Loucy (cell line): ENCODE data around the gene TPCN1.

ENCODE experiments used
- H2AFZ ChIP-seq: fragments of 200-600 bp; sonication (generic); 2 replicates; pipeline ENCODE4 v1.6.0; 2016; ENCODE audit warnings: antibody characterized with exemption, mild to moderate bottlenecking, low read length, moderate library complexity
- H3F3A ChIP-seq: fragments of 200-600 bp; 2 replicates; pipeline ENCODE4 v1.6.0; 2016; ENCODE audit warnings: antibody characterized with exemption, low read depth, mild to moderate bottlenecking
- H3K27me3 ChIP-seq: fragments of 200-600 bp; sonication (generic); 2 replicates; pipeline ENCODE4 v1.6.1; 2014; ENCODE audit warnings: low read length, mild to moderate bottlenecking; ENCODE audit not compliant: insufficient read depth, poor library complexity, severe bottlenecking
- H3K36me3 ChIP-seq: fragments of 200-600 bp; sonication (generic); 2 replicates; pipeline ENCODE4 v1.6.1; 2016; ENCODE audit warnings: low read length; ENCODE audit not compliant: insufficient read depth
- H3K4me1 ChIP-seq: fragments of 200-600 bp; sonication (generic); 2 replicates; pipeline ENCODE4 v1.5.1; 2014; ENCODE audit warnings: low read length, mild to moderate bottlenecking; ENCODE audit not compliant: insufficient read depth, poor library complexity, severe bottlenecking
- H3K4me2 ChIP-seq: fragments of 200-600 bp; sonication (generic); 2 replicates; pipeline ENCODE4 v1.6.0; 2014; ENCODE audit warnings: antibody characterized with exemption, low read length, low read depth, mild to moderate bottlenecking; ENCODE audit not compliant: poor library complexity, severe bottlenecking
- H3K4me3 ChIP-seq: fragments of 200-600 bp; sonication (generic); 2 replicates; pipeline ENCODE4 v1.5.1; 2014; ENCODE audit warnings: low read length, mild to moderate bottlenecking, mixed read lengths; ENCODE audit not compliant: poor library complexity, severe bottlenecking
- H3K79me2 ChIP-seq: fragments of 200-600 bp; sonication (generic); 2 replicates; pipeline ENCODE4 v1.6.1; 2014; ENCODE audit warnings: low read length; ENCODE audit not compliant: insufficient read depth
- H3K9ac ChIP-seq: fragments of 200-600 bp; sonication (generic); 2 replicates; pipeline ENCODE4 v1.6.0; 2014; ENCODE audit warnings: mild to moderate bottlenecking, low read depth, low read length, moderate library complexity; ENCODE audit not compliant: poor library complexity, severe bottlenecking
- H3K9me2 ChIP-seq: fragments of 200-600 bp; sonication (generic); replicated peaks from 2 replicates; pipeline ENCODE4 v1.6.1; 2016; ENCODE audit warnings: low read depth, low read length, mixed read lengths
- H3K9me3 ChIP-seq: fragments of 200-600 bp; sonication (generic); 2 replicates; pipeline ENCODE4 v1.6.1; 2014; ENCODE audit warnings: mild to moderate bottlenecking, antibody characterized with exemption, low read length, low read depth; ENCODE audit not compliant: insufficient read depth
- H4K20me1 ChIP-seq: fragments of 200-600 bp; sonication (generic); 2 replicates; pipeline ENCODE4 v1.6.0; 2014; ENCODE audit warnings: antibody characterized with exemption, low read length, mild to moderate bottlenecking; ENCODE audit not compliant: insufficient read depth, poor library complexity, severe bottlenecking
- EZH2phosphoT487 ChIP-seq: fragments of 200-600 bp; IDR thresholded peaks from 2 replicates; pipeline ENCODE4 v1.6.1; 2018; ENCODE audit warnings: antibody characterized with exemption, mild to moderate bottlenecking, moderate library complexity, borderline replicate concordance
- TF ChIP-seq, protein P1 (sequence below): fragments of 200-600 bp; sonication (generic); conservative IDR thresholded peaks from 2 replicates; pipeline ENCODE4 v1.5.1; 2014; ENCODE audit warnings: mild to moderate bottlenecking, antibody characterized with exemption, low read length

TPCN1 gene

DNA sequence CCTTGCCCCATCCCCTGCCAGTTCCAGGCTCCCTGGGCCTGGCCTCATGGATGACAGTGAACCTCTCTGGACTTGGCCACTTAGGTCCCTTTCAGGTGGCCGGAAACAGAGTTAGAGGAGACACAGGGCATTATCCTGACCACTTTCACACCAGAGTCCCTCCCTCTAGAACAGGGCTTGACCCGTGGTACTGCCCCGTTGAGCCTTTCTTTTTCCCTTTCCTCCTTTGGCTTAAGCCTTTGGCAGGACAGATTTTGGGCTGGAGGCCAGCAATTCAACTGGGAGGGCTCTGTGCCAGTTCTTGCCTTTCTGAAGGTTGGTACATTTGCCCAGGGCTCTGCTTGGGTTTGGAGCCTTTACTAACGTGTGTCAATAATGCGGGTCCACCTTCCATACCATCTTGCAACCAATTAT is 22.8 kb downstream of the TPCN1 start:
- no peak overlapping the region for H2AFZ ChIP-seq
- no peak for TF ChIP-seq EZH2phosphoT487
- TF ChIP-seq, protein P1, sequence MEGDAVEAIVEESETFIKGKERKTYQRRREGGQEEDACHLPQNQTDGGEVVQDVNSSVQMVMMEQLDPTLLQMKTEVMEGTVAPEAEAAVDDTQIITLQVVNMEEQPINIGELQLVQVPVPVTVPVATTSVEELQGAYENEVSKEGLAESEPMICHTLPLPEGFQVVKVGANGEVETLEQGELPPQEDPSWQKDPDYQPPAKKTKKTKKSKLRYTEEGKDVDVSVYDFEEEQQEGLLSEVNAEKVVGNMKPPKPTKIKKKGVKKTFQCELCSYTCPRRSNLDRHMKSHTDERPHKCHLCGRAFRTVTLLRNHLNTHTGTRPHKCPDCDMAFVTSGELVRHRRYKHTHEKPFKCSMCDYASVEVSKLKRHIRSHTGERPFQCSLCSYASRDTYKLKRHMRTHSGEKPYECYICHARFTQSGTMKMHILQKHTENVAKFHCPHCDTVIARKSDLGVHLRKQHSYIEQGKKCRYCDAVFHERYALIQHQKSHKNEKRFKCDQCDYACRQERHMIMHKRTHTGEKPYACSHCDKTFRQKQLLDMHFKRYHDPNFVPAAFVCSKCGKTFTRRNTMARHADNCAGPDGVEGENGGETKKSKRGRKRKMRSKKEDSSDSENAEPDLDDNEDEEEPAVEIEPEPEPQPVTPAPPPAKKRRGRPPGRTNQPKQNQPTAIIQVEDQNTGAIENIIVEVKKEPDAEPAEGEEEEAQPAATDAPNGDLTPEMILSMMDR = no peak
- H3K4me2 ChIP-seq = no peak overlapping the region
- H3K27me3 ChIP-seq = no peaks in the 10 kb centered on the region
- no peaks in the 10 kb centered on the region for H3K9me3 ChIP-seq
- no peaks in the 10 kb centered on the region for H3K9me2 ChIP-seq
- no peaks in the 10 kb centered on the region for H4K20me1 ChIP-seq
- H3K4me1 ChIP-seq = no peaks in the 10 kb centered on the region
- no peaks in the 10 kb centered on the region for H3F3A ChIP-seq
- no peak overlapping the region for H3K4me3 ChIP-seq
- H3K36me3 ChIP-seq = no peaks in the 10 kb centered on the region
- no peak overlapping the region for H3K9ac ChIP-seq
- no peaks in the 10 kb centered on the region for H3K79me2 ChIP-seq

DNA sequence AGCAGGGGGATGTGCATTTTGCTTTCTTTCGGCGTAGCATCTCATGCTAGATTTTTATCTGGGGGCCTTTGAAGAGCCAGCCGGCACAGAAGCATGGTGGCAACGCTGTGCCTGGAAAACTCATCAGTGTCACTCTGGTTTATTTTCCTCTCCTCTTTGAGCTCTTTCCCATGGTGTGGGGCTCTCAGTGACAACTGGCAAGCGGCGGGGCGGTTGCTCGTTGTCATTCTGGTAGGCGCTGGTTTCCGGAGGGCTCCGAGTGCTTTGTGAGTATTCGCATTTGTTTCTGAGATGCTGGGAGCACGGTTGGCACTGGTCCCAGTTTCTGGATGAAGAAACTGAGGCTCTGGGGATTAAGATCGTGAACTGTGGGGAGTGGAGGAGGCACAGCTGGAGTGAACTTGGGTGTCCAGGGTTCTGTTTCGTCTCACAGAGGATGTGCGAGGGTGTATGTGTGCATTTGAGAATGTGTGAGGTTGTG is 23.3 kb downstream of the TPCN1 start:
- Histone ChIP-seq H3K9me2 (no peaks in the 10 kb centered on the region), H3K4me1 (no peaks in the 10 kb centered on the region), H3F3A (no peaks in the 10 kb centered on the region), H3K79me2 (no peaks in the 10 kb centered on the region), H4K20me1 (no peaks in the 10 kb centered on the region), H3K9me3 (no peaks in the 10 kb centered on the region), H2AFZ (no peak overlapping the region), H3K27me3 (no peaks in the 10 kb centered on the region), H3K36me3 (no peaks in the 10 kb centered on the region), H3K4me3 (no peak overlapping the region), H3K4me2 (no peak overlapping the region), H3K9ac (no peak overlapping the region)
- no peak for TF ChIP-seq EZH2phosphoT487
- TF ChIP-seq, protein P1 = no peak

DNA sequence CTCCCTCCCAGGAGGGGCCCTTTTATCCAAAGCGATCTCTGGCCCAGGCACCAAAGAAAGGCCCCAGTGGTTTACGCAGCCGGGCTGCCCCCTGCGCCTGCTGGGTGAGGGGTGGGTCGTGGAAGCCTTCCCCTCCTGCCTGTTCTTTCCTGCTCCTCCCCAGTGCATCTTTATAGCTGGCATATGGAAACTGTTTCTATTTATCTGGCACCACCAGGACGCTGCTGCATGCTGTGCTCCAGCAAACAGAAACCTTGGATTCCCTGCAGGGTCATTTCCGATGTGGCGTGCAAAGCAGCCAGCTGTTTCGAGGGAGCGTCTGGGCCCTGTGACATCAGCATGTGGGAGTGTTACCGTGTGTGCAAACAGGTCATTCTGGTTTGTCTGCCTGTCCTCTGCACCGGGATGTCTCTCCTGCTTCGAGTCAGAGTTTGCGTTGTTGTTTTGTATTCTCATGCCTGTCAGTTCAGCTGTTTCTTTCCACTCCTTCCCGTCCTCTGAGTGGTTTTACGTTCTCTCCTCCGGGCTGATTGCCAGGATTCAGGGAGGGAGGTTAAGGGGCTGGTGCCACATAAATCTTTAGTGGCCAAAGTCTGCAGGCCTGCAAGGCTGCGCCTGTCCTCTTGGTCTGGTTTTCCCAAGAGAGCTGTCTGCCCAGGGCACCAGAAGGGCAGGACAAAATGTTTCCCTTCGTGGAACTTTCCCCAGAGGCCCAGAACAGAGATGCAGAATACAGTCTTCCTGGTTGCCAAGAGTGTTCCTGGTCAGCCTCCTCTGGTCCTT is 24.6 kb downstream of the TPCN1 start:
- no peak overlapping the region for H3K9ac ChIP-seq
- H3K27me3 ChIP-seq = no peaks in the 10 kb centered on the region
- H3F3A ChIP-seq = no peaks in the 10 kb centered on the region
- no peaks in the 10 kb centered on the region for H3K9me3 ChIP-seq
- no peaks in the 10 kb centered on the region for H3K79me2 ChIP-seq
- no peak for TF ChIP-seq EZH2phosphoT487
- TF ChIP-seq, protein P1 = no peak
- no peak overlapping the region for H3K4me2 ChIP-seq
- H3K9me2 ChIP-seq = no peaks in the 10 kb centered on the region
- no peak overlapping the region for H3K4me3 ChIP-seq
- no peak overlapping the region for H2AFZ ChIP-seq
- no peaks in the 10 kb centered on the region for H4K20me1 ChIP-seq
- H3K4me1 ChIP-seq = no peaks in the 10 kb centered on the region
- H3K36me3 ChIP-seq = no peaks in the 10 kb centered on the region
